ENCODE data around the gene CYB561A3.
A peak's percentile ranks its signal among the peaks of the same experiment; 100 is the strongest.

Gene CYB561A3

GRCh38 chr11:61345954-61346843 is 15.5 kb downstream of the CYB561A3 start:
- no peak for FAIRE-seq
- DNase-seq (ENCODE audit: insufficient read length, low spot score), result no peak

- FAIRE-seq, result no peak
- DNase-seq (ENCODE audit: insufficient read length, low spot score), result no peak
Observed at GRCh38 chr11:61345170-61345610, 16.5 kb downstream of the CYB561A3 start.

- DNase-seq (ENCODE audit: insufficient read length, low spot score), result no peak
- no peak for FAIRE-seq
Observed at GRCh38 chr11:61343792-61344745, 17.6 kb downstream of the CYB561A3 start.

GRCh38 chr11:61342207-61342803 is 19.4 kb downstream of the CYB561A3 start:
- DNase-seq (ENCODE audit: insufficient read length, low spot score) (no peak), FAIRE-seq (no peak)

- DNase-seq (ENCODE audit: insufficient read length, low spot score), result no peak
- no peak for FAIRE-seq
Observed at GRCh38 chr11:61341706-61342105, 20.0 kb downstream of the CYB561A3 start.

- DNase-seq (ENCODE audit: insufficient read length, low spot score) (no peak), FAIRE-seq (no peak)
Observed at GRCh38 chr11:61340979-61341378, 20.7 kb downstream of the CYB561A3 start.

GRCh38 chr11:61339490-61339878 is 22.2 kb downstream of the CYB561A3 start:
- FAIRE-seq, result no peak
- DNase-seq (ENCODE audit: insufficient read length, low spot score), result no peak

GRCh38 chr11:61338783-61339489 is 22.7 kb downstream of the CYB561A3 start:
- FAIRE-seq, result no peak
- no peak for DNase-seq (ENCODE audit: insufficient read length, low spot score)

- FAIRE-seq, result no peak
- no peak for DNase-seq (ENCODE audit: insufficient read length, low spot score)
Observed at GRCh38 chr11:61337706-61338470, 23.8 kb downstream of the CYB561A3 start.

GRCh38 chr11:61336171-61336935 is 25.3 kb downstream of the CYB561A3 start:
- DNase-seq (ENCODE audit: insufficient read length, low spot score) (peak; percentile 95), FAIRE-seq (peak; percentile 74)

GRCh38 chr11:61335355-61335710 is 26.3 kb downstream of the CYB561A3 start:
- DNase-seq (ENCODE audit: insufficient read length, low spot score), result no peak
- FAIRE-seq, result no peak

- DNase-seq (ENCODE audit: insufficient read length, low spot score) (no peak), FAIRE-seq (no peak)
Observed at GRCh38 chr11:61334434-61335354, 27.0 kb downstream of the CYB561A3 start.

- DNase-seq (ENCODE audit: insufficient read length, low spot score) (no peak), FAIRE-seq (no peak)
Observed at GRCh38 chr11:61333550-61334433, 27.9 kb downstream of the CYB561A3 start.

- DNase-seq (ENCODE audit: insufficient read length, low spot score) (peak; percentile 96), FAIRE-seq (peak; percentile 79)
Observed at GRCh38 chr11:61332797-61333549, 28.7 kb downstream of the CYB561A3 start, which contains the start of the genes DDB1 and TKFC. Gene DDB1, minus strand, starts transcription at chr11:61333105. Its CDS starts 137 bp downstream, at chr11:61332968. Gene TKFC, plus strand, starts transcription at chr11:61333228. Its CDS starts 1,501 bp downstream, at chr11:61334729.

- FAIRE-seq (no peak), DNase-seq (ENCODE audit: insufficient read length, low spot score) (no peak)
Observed at GRCh38 chr11:61332281-61332796, 29.3 kb downstream of the CYB561A3 start.

GRCh38 chr11:61331651-61332050 is 30.0 kb downstream of the CYB561A3 start:
- DNase-seq (ENCODE audit: insufficient read length, low spot score) (no peak), FAIRE-seq (no peak)

Data from GM19239 (cell line).